Adrenal gland (tissue), 12 donors: ENCODE measurements around the gene ATRN. TPM values are rescaled to one million over a fixed set of nuclear protein-coding genes. Genes with fewer than 3 reads are reported as not detected.

ENCODE experiments used
- DNase-seq, 7 donors: peaks; one replicate each; pipeline ENCODE4 v3.0.0-alpha.2; 2019 to 2020
- H3K27ac ChIP-seq, 5 donors: fragments of 200-600 bp; sonication (generic) in 4 of 5; 1 replicate in 3 of 5; 2 replicates in 2 of 5; pipeline versions ENCODE4 v1.5.1 to v1.8.0; 2016 to 2020; ENCODE audit warnings: mild to moderate bottlenecking in 1 of 5
- H3K27me3 ChIP-seq: fragments of 200-600 bp; 2 replicates; pipeline ENCODE4 v1.8.0; 2021
- H3K36me3 ChIP-seq, 2 donors: fragments of 200-600 bp; replicated peaks in 1 of 2; 1 replicate in 1 of 2; 2 replicates in 1 of 2; pipeline versions ENCODE4 v1.5.1 to v1.8.0; 2018 to 2022
- H3K4me1 ChIP-seq, 2 donors: fragments of 200-600 bp; replicated peaks in 1 of 2; 1 replicate in 1 of 2; 2 replicates in 1 of 2; pipeline versions ENCODE4 v1.5.1 to v1.8.0; 2018 to 2021
- H3K4me3 ChIP-seq, 4 donors: fragments of 200-600 bp; sonication (generic) in 3 of 4; one replicate each; pipeline ENCODE4 v1.5.1; 2016 to 2018
- H3K9me3 ChIP-seq, 3 donors: fragments of 200-600 bp; sonication (generic) in 1 of 3; replicated peaks in 1 of 3; 1 replicate in 2 of 3; 2 replicates in 1 of 3; pipeline versions ENCODE4 v1.5.1 to v1.8.0; 2016 to 2021
- POLR2A ChIP-seq, 2 donors: fragments of 450-650 bp; IDR thresholded peaks; one replicate each; pipeline ENCODE4 v1.6.1; 2017; ENCODE audit warnings: antibody characterized with exemption in 2 of 2, mild to moderate bottlenecking in 2 of 2, moderate library complexity in 1 of 2
- WGBS, 4 donors: extraction: QIAGEN DNeasy Blood & Tissue Kit in 2 of 4; methylation state at CpG; one replicate each; pipeline versions ENCODE4 v1.1.5 to v1.1.7; 2013 to 2017; 5-methylcytosine and 5-hydroxymethylcytosine counted together
- intact Hi-C, 2 donors: fragments of 100-400 bp; cut with DNase I; formaldehyde crosslinking; loops; one replicate each; pipeline versions ENCODE4 v1.14.1 to v1.15.0; 2022 to 2023
- polyA plus RNA-seq, 3 donors: library from polyadenylated mRNA; stranded (reverse); fragments of 200-250 nt in 2 of 3; fragments of 350-450 nt in 1 of 3; fragmentation: Illumina TruSeq in 1 of 3; extraction: RNeasy Lipid Tissue Mini Kit (QIAGEN cat#74804) in 1 of 3; gene quantifications; one replicate each; pipeline ENCODE4 v1.2.3, GENCODE V29; 2013 to 2014
- total RNA-seq, 9 donors: library from RNA; depleted of rRNA in 4 of 9; stranded (reverse); fragments of >200 nt in 4 of 9; fragments of 120-200 nt in 1 of 9; fragmentation: NEBNext Ultra II Directional in 1 of 9; extraction: Animal tissue kit (Norgen Biotek cat#: 25700) in 1 of 9; gene quantifications; one replicate each; pipeline versions ENCODE4 v1.1.0 to v1.2.4, GENCODE V29; 2013 to 2023
- TF ChIP-seq, protein P1 (sequence below), 6 experiments: fragments of 450-650 bp in 4 of 6; fragments of 200-600 bp in 2 of 6; sonication (generic) in 1 of 6; IDR thresholded peaks; 1 replicate in 5 of 6; 2 replicates in 1 of 6; pipeline versions ENCODE4 v1.5.1 to v1.8.0; 2016 to 2021; ENCODE audit warnings: antibody characterized with exemption in 6 of 6, mild to moderate bottlenecking in 2 of 6, moderate library complexity in 1 of 6
- donor health status: healthy with polysubstance abuse.
- donor health status: Bipolar disorder and iron deficiency.
- donor health status: DM: yes; HTN: yes; CAD: no.
- donor health status: DM: no; HTN: no; CAD: no.
- donor health status: DM: no; HTN: no; CAD: no.
- donor health status: DM: yes; HTN: yes; CAD: no.

Gene ATRN
- total and polyA plus RNA-seq, 12 donors, result 6.2 to 81.1 (median 51.6) TPM

- Histone ChIP-seq H3K27ac (no peak overlapping the region), H3K9me3 (no peaks in the 10 kb centered on the region), H3K27me3 (no peaks in the 10 kb centered on the region), H3K36me3 (peaks cover 0 to 9% of the 10 kb centered on the region in 2 donors), H3K4me3 (no peak overlapping the region), H3K4me1 (no peaks in the 10 kb centered on the region)
- WGBS, 4 donors, result 91 to 96% (median 92%) methylated on average over 8 of the region's 8 CpGs
- TF ChIP-seq, protein P1, sequence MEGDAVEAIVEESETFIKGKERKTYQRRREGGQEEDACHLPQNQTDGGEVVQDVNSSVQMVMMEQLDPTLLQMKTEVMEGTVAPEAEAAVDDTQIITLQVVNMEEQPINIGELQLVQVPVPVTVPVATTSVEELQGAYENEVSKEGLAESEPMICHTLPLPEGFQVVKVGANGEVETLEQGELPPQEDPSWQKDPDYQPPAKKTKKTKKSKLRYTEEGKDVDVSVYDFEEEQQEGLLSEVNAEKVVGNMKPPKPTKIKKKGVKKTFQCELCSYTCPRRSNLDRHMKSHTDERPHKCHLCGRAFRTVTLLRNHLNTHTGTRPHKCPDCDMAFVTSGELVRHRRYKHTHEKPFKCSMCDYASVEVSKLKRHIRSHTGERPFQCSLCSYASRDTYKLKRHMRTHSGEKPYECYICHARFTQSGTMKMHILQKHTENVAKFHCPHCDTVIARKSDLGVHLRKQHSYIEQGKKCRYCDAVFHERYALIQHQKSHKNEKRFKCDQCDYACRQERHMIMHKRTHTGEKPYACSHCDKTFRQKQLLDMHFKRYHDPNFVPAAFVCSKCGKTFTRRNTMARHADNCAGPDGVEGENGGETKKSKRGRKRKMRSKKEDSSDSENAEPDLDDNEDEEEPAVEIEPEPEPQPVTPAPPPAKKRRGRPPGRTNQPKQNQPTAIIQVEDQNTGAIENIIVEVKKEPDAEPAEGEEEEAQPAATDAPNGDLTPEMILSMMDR (IDR thresholded peaks at IDR 0.05), result no peak
- no peak for TF ChIP-seq POLR2A (IDR thresholded peaks at IDR 0.05)
- no peak for DNase-seq
- intact Hi-C loops, result no loop called here
Observed at GRCh38 chr20:3630429-3630828, 159.6 kb downstream of the ATRN start.

DNA sequence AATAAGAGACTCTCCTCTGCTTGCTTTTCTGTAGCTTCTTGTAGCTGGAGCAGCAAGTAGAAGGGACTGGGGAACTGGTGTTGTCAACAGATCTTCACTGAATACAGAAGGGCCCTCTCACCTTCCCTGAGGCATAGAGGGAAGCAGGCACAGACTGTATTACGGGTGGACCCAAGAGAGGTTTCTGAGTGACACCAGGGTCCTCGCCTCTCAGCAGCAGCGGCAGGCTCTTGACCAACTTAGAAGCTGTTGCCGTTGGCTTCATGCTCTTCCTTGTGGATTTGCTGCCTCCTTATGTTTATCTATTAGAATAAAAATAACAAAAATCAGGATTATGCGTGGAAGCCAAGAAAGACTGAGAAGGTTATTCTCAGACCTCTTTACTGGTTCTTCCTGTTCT is 160.7 kb downstream of the ATRN start:
- Histone ChIP-seq H3K9me3 (no peaks in the 10 kb centered on the region), H3K36me3 (peaks cover 0 to 7% of the 10 kb centered on the region in 2 donors), H3K4me3 (no peak overlapping the region), H3K27ac (no peak overlapping the region), H3K4me1 (no peaks in the 10 kb centered on the region), H3K27me3 (no peaks in the 10 kb centered on the region)
- TF ChIP-seq POLR2A (IDR thresholded peaks at IDR 0.05), result no peak
- TF ChIP-seq, protein P1 (IDR thresholded peaks at IDR 0.05), result no peak
- intact Hi-C loops, result no loop called here
- no peak for DNase-seq
- WGBS, 4 donors, result 82 to 92% (median 87%) methylated on average over 5 of the region's 5 CpGs

DNA sequence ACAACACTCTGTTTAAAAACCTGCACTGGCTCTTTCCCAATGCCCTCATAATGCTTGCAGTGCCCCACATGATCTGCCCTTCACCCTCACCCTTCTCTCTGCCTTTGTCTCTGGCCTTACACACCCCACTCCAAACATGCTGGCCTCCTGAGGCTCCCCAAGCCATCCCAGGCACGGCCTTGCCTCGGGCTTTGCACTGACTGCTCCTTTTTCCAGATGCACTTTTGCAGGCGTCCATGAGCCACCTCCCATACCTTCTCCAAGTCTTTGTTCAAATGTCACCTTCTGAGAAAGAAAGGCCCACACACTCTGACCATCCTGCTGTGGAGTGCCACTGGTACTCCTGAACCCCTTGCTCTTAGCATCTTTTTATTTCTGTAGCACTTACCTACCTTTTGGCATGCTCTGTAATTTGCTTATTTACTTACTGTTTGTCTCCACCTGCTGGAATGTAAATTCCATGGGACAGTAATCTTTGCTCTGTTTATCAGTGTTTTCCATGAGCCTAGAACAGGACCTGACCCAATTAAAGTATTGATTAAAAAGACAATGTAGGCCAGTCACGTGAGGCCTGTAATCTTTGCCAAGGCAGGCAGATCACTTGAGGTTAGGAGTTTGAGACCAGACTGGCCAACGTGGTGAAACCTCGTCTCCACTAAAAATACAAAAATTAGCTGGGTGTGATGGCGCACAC is 161.6 kb downstream of the ATRN start:
- no peak for DNase-seq
- TF ChIP-seq POLR2A (IDR thresholded peaks at IDR 0.05), result no peak
- TF ChIP-seq, protein P1 (IDR thresholded peaks at IDR 0.05), result peak in 2 of 6 experiments; percentile 9 to 17
- no peaks in the 10 kb centered on the region for H3K36me3 ChIP-seq
- no peak overlapping the region for H3K4me3 ChIP-seq
- H3K9me3 ChIP-seq, result no peaks in the 10 kb centered on the region
- no peak overlapping the region for H3K27ac ChIP-seq
- no peaks in the 10 kb centered on the region for H3K27me3 ChIP-seq
- no peaks in the 10 kb centered on the region for H3K4me1 ChIP-seq
- intact Hi-C loops, result no loop called here
- WGBS, 4 donors, result 72 to 88% (median 83%) methylated on average over 7 of the region's 7 CpGs

DNA sequence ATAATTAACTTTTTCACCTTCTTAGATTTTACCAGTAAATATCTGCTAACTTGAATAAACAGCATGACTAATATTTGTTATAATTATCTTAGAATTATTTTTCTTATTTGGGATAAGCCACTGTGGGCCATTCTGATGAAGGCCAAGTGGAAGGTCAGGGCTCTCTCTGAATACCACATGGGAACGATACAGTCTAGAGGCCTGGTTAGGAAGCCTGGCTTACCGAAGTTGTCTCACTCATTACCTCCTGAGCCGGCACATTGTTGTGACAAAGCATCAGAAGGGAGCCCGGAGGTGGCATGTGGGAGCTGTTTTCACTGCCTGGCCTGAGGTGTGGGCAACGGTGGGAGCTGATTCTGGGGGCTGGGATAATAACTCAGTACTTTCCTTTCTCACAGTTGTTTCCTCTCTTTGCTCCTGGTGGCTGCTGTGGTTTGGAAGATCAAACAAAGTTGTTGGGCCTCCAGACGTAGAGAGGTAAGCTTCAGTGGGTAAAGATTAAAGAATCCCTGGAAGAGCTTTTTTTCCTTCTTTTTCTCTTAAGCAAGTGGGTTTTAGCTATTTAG is 163.2 kb downstream of the ATRN start:
- Histone ChIP-seq H3K9me3 (no peaks in the 10 kb centered on the region), H3K4me3 (no peak overlapping the region), H3K27ac (peak overlapping the region in 1 of 5 donors; percentile 28), H3K27me3 (no peaks in the 10 kb centered on the region), H3K4me1 (no peaks in the 10 kb centered on the region), H3K36me3 (peaks cover 0 to 4% of the 10 kb centered on the region in 2 donors)
- TF ChIP-seq, protein P1 (IDR thresholded peaks at IDR 0.05), result no peak
- no peak for TF ChIP-seq POLR2A (IDR thresholded peaks at IDR 0.05)
- intact Hi-C loops, result no loop called here
- peak in 1 of 7 donors; percentile 28 for DNase-seq
- WGBS, 4 donors, result 36 to 54% (median 42%) methylated on average over 5 to 6 of the region's 6 CpGs
